ENCODE data around the gene SLC25A3.

Gene SLC25A3

GRCh38 chr12:98644712-98645571, 51.5 kb downstream of the SLC25A3 start, which contains the start of the genes APAF1 and IKBIP:
APAF1 (plus strand) TSS chr12:98645290; CDS start chr12:98648360, 3,070 bp downstream.
IKBIP (minus strand) TSS chr12:98644788; CDS start chr12:98644701, 87 bp downstream.
- peak within 1 kb of the TSS; percentile 76 for H2BK120ac ChIP-seq (ENCODE audit: low read depth, low read length)
- peak within 1 kb of the TSS; percentile 35 for H4K91ac ChIP-seq (ENCODE audit: low read length)
- WGBS, result under 1% methylated on average over 88 of the region's 91 CpGs
- H2BK5ac ChIP-seq (ENCODE audit: low read depth, low read length, poor library complexity, severe bottlenecking), result peak within 1 kb of the TSS; percentile 92
- peak within 1 kb of the TSS; percentile 96 for H2AFZ ChIP-seq (ENCODE audit: low read depth, low read length)
- H3K23ac ChIP-seq (ENCODE audit: low read length in 2 of 2), result peak within 1 kb of the TSS in 1 of 2 experiments; percentile 89
- peak within 1 kb of the TSS; percentile 34 to 95 for H3K18ac ChIP-seq (ENCODE audit: low read depth in 1 of 2, low read length in 2 of 2)
- H3K4ac ChIP-seq (ENCODE audit: low read depth in 1 of 2, low read length in 2 of 2), result peak within 1 kb of the TSS; percentile 24 to 94
- H3K4me2 ChIP-seq (ENCODE audit: low read length, poor library complexity, severe bottlenecking), result peak within 1 kb of the TSS; percentile 86
- peak within 1 kb of the TSS; percentile 92 to 98 for H3K4me3 ChIP-seq (ENCODE audit: insufficient read depth in 1 of 2, low read depth in 1 of 2, low read length in 2 of 2)
- peak within 1 kb of the TSS; percentile 38 for H4K8ac ChIP-seq (ENCODE audit: low read length)
- H3K14ac ChIP-seq (ENCODE audit: low read length in 2 of 2), result peak within 1 kb of the TSS in 1 of 2 experiments; percentile 98
- no peak within 1 kb of the TSS for H2AK5ac ChIP-seq (ENCODE audit: low read length, severe bottlenecking)
- peaks cover 4% of the 10 kb centered on the region for H3K79me1 ChIP-seq (replicated peaks; ENCODE audit: low read length, poor library complexity, severe bottlenecking)
- peaks cover 3% of the 10 kb centered on the region for H3K4me1 ChIP-seq (ENCODE audit: control insufficient read depth, insufficient read depth, low read depth, low read length)
- H2BK12ac ChIP-seq (ENCODE audit: low read length in 2 of 2), result peak within 1 kb of the TSS; percentile 33 to 72
- peak within 1 kb of the TSS; percentile 9 for H2BK15ac ChIP-seq (ENCODE audit: low read depth, poor library complexity, severe bottlenecking)
- no peaks in the 10 kb centered on the region for H3K9me3 ChIP-seq (ENCODE audit: control insufficient read depth, low read length)
- peak; percentile 96 for DNase-seq
- peak within 1 kb of the TSS; percentile 90 for H3K27ac ChIP-seq (ENCODE audit: low read length, poor library complexity, severe bottlenecking)
- H3K27me3 ChIP-seq (ENCODE audit: control insufficient read depth in 1 of 2, insufficient read depth in 1 of 2, low read length in 2 of 2), result no peaks in the 10 kb centered on the region
- peaks cover 3 to 18% of the 10 kb centered on the region in 2 experiments for H3K36me3 ChIP-seq (ENCODE audit: control insufficient read depth in 1 of 2, insufficient read depth in 2 of 2, low read depth in 1 of 2, low read length in 2 of 2)
- peak within 1 kb of the TSS; percentile 95 for H3K9ac ChIP-seq (ENCODE audit: low read length)

- peak overlapping the region; percentile 95 for H3K9ac ChIP-seq (ENCODE audit: low read length)
- H2AFZ ChIP-seq (ENCODE audit: low read depth, low read length), result peak overlapping the region; percentile 96
- H4K8ac ChIP-seq (ENCODE audit: low read length), result no peak overlapping the region
Measured at GRCh38 chr12:98645572-98646067, 52.1 kb downstream of the SLC25A3 start.

GRCh38 chr12:98646294-98647090, 53.0 kb downstream of the SLC25A3 start:
- H3K14ac ChIP-seq (ENCODE audit: low read length in 2 of 2), result no peak overlapping the region
- no peak overlapping the region for H3K4ac ChIP-seq (ENCODE audit: low read depth in 1 of 2, low read length in 2 of 2)
- no peaks in the 10 kb centered on the region for H3K9me3 ChIP-seq (ENCODE audit: control insufficient read depth, low read length)
- DNase-seq, result peak; percentile 57
- no peak overlapping the region for H4K91ac ChIP-seq (ENCODE audit: low read length)
- WGBS, result 11% methylated on average over 5 of the region's 8 CpGs
- H3K4me3 ChIP-seq (ENCODE audit: insufficient read depth in 1 of 2, low read depth in 1 of 2, low read length in 2 of 2), result peak overlapping the region in 1 of 2 experiments; percentile 92
- H3K18ac ChIP-seq (ENCODE audit: low read depth in 1 of 2, low read length in 2 of 2), result no peak overlapping the region
- H2BK15ac ChIP-seq (ENCODE audit: low read depth, poor library complexity, severe bottlenecking), result no peak overlapping the region
- H3K23ac ChIP-seq (ENCODE audit: low read length in 2 of 2), result no peak overlapping the region
- H3K36me3 ChIP-seq (ENCODE audit: control insufficient read depth in 1 of 2, insufficient read depth in 2 of 2, low read depth in 1 of 2, low read length in 2 of 2), result peaks cover 7 to 33% of the 10 kb centered on the region in 2 experiments
- peak overlapping the region; percentile 95 for H3K9ac ChIP-seq (ENCODE audit: low read length)
- no peak overlapping the region for H2BK120ac ChIP-seq (ENCODE audit: low read depth, low read length)
- H2AK5ac ChIP-seq (ENCODE audit: low read length, severe bottlenecking), result no peak overlapping the region
- H3K4me2 ChIP-seq (ENCODE audit: low read length, poor library complexity, severe bottlenecking), result peak overlapping the region; percentile 71
- H3K27me3 ChIP-seq (ENCODE audit: control insufficient read depth in 1 of 2, insufficient read depth in 1 of 2, low read length in 2 of 2), result no peaks in the 10 kb centered on the region
- H4K8ac ChIP-seq (ENCODE audit: low read length), result no peak overlapping the region
- H3K27ac ChIP-seq (ENCODE audit: low read length, poor library complexity, severe bottlenecking), result no peak overlapping the region
- H2BK5ac ChIP-seq (ENCODE audit: low read depth, low read length, poor library complexity, severe bottlenecking), result no peak overlapping the region
- H3K4me1 ChIP-seq (ENCODE audit: control insufficient read depth, insufficient read depth, low read depth, low read length), result peaks cover 3% of the 10 kb centered on the region
- H2BK12ac ChIP-seq (ENCODE audit: low read length in 2 of 2), result no peak overlapping the region
- H2AFZ ChIP-seq (ENCODE audit: low read depth, low read length), result no peak overlapping the region
- peaks cover 5% of the 10 kb centered on the region for H3K79me1 ChIP-seq (replicated peaks; ENCODE audit: low read length, poor library complexity, severe bottlenecking)

More at GRCh38 chr12:98645572-98646067, 52.1 kb downstream of the SLC25A3 start:
- Histone ChIP-seq H3K79me1 (replicated peaks; ENCODE audit: low read length, poor library complexity, severe bottlenecking) (peaks cover 5% of the 10 kb centered on the region), H3K4me2 (ENCODE audit: low read length, poor library complexity, severe bottlenecking) (peak overlapping the region; percentile 86), H3K14ac (ENCODE audit: low read length in 2 of 2) (peak overlapping the region in 1 of 2 experiments; percentile 96), H3K4me3 (ENCODE audit: insufficient read depth in 1 of 2, low read depth in 1 of 2, low read length in 2 of 2) (peak overlapping the region; percentile 92 to 98), H3K18ac (ENCODE audit: low read depth in 1 of 2, low read length in 2 of 2) (peak overlapping the region; percentile 34 to 80), H2BK5ac (ENCODE audit: low read depth, low read length, poor library complexity, severe bottlenecking) (peak overlapping the region; percentile 48), H3K23ac (ENCODE audit: low read length in 2 of 2) (peak overlapping the region in 1 of 2 experiments; percentile 89), H2BK15ac (ENCODE audit: low read depth, poor library complexity, severe bottlenecking) (no peak overlapping the region), H2BK120ac (ENCODE audit: low read depth, low read length) (no peak overlapping the region), H3K4me1 (ENCODE audit: control insufficient read depth, insufficient read depth, low read depth, low read length) (peaks cover 3% of the 10 kb centered on the region), H3K36me3 (ENCODE audit: control insufficient read depth in 1 of 2, insufficient read depth in 2 of 2, low read depth in 1 of 2, low read length in 2 of 2) (peaks cover 7 to 24% of the 10 kb centered on the region in 2 experiments), H3K4ac (ENCODE audit: low read depth in 1 of 2, low read length in 2 of 2) (peak overlapping the region; percentile 24 to 89), H3K27ac (ENCODE audit: low read length, poor library complexity, severe bottlenecking) (peak overlapping the region; percentile 51), H2BK12ac (ENCODE audit: low read length in 2 of 2) (no peak overlapping the region), H2AK5ac (ENCODE audit: low read length, severe bottlenecking) (no peak overlapping the region), H4K91ac (ENCODE audit: low read length) (no peak overlapping the region), H3K9me3 (ENCODE audit: control insufficient read depth, low read length) (no peaks in the 10 kb centered on the region), H3K27me3 (ENCODE audit: control insufficient read depth in 1 of 2, insufficient read depth in 1 of 2, low read length in 2 of 2) (no peaks in the 10 kb centered on the region)
- DNase-seq, result peak; percentile 35
- under 1% methylated on average over 24 of the region's 24 CpGs for WGBS
